ENCODE data around the gene DPH1. TPM values are rescaled to one million over a fixed set of nuclear protein-coding genes. Genes with fewer than 3 reads are reported as not detected.

The DPH1 gene
- total RNA-seq, 4 donors from 2014 or later = 47.2 to 59.9 (median 57.7) TPM

- intact Hi-C loops (cut with DNase I; ENCODE audit: low total_unique reads) = no loop called here
- Histone ChIP-seq H3K36me3 (no peaks in the 10 kb centered on the region), H3K4me1 (peaks cover 43 to 44% of the 10 kb centered on the region in 2 donors), H3K9me3 (no peaks in the 10 kb centered on the region), H3K4me3 (peak overlapping the region; percentile 45 to 56 (median 48)), H3K27me3 (no peaks in the 10 kb centered on the region), H3K27ac (peak overlapping the region; percentile 91 to 97 (median 93))
- DNase-seq (no peak), ATAC-seq (no peak)
- TF ChIP-seq CTCF (IDR thresholded peaks at IDR 0.05 in 4 of 5, conservative IDR thresholded peaks at IDR 0.05 in 1 of 5) (no peak), POLR2A (IDR thresholded peaks at IDR 0.05) (no peak)
- in situ Hi-C loops (cut with MboI; ENCODE audit: low sequenced_read_pairs in 4 of 4) = no loop called here
Observed at GRCh38 chr17:1997927-1998742, 31.8 kb upstream of the DPH1 start.

- Histone ChIP-seq H3K27ac (peak overlapping the region; percentile 91 to 97 (median 93)), H3K4me1 (peaks cover 51% of the 10 kb centered on the region in 2 donors), H3K36me3 (no peaks in the 10 kb centered on the region), H3K27me3 (no peaks in the 10 kb centered on the region), H3K4me3 (peak overlapping the region; percentile 29 to 40 (median 34)), H3K9me3 (no peaks in the 10 kb centered on the region)
- DNase-seq (peak; percentile 73 to 87), ATAC-seq (peak; percentile 71 to 86)
- intact Hi-C loops (cut with DNase I; ENCODE audit: low total_unique reads) = no loop called here
- no peak for TF ChIP-seq CTCF (IDR thresholded peaks at IDR 0.05 in 4 of 5, conservative IDR thresholded peaks at IDR 0.05 in 1 of 5)
- TF ChIP-seq POLR2A (IDR thresholded peaks at IDR 0.05) = peak in 1 of 2 donors; percentile 46
- in situ Hi-C loops (cut with MboI; ENCODE audit: low sequenced_read_pairs in 4 of 4) = no loop called here
Observed at GRCh38 chr17:1999557-2000251, 30.2 kb upstream of the DPH1 start.

GRCh38 chr17:2002767-2003329, 27.1 kb upstream of the DPH1 start:
- H3K27me3 ChIP-seq = no peaks in the 10 kb centered on the region
- H3K27ac ChIP-seq = peak overlapping the region; percentile 64 to 85 (median 76)
- peak in 1 of 2 donors; percentile 54 for DNase-seq
- H3K36me3 ChIP-seq = no peaks in the 10 kb centered on the region
- peaks cover 39 to 46% of the 10 kb centered on the region in 2 donors for H3K4me1 ChIP-seq
- TF ChIP-seq POLR2A (IDR thresholded peaks at IDR 0.05) (no peak), CTCF (IDR thresholded peaks at IDR 0.05 in 4 of 5, conservative IDR thresholded peaks at IDR 0.05 in 1 of 5) (no peak)
- intact Hi-C loops (cut with DNase I; ENCODE audit: low total_unique reads) = loop anchor here (2.0 kb wide), 1 partner anchor 94 kb away; no protein-coding TSS in a partner anchor
- H3K9me3 ChIP-seq = no peaks in the 10 kb centered on the region
- no peak overlapping the region for H3K4me3 ChIP-seq
- peak in 1 of 2 donors; percentile 12 for ATAC-seq
- in situ Hi-C loops (cut with MboI; ENCODE audit: low sequenced_read_pairs in 4 of 4) = no loop called here

DNA sequence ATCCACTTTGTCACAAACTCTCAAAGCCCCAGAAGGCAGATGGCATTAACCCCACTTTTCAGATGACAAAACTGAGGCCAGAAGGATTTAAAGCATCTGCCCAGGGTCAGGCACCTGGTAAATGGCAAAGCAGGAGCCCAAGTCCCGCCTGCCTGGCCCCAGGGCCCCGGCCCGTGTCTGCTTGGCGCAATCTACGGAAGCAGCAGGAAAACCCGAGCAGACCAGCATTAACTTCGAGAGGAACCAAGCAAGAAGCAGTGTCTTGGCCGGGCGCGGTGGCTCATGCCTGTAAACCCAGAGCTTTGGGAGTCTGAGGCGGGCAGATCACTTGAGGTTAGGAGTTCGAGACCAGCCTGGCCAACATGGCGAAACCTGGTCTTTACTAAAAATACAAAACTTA, 26.4 kb upstream of the DPH1 start:
- intact Hi-C loops (cut with DNase I; ENCODE audit: low total_unique reads) (loop anchor here (2.0 kb wide), 1 partner anchor 95 kb away; no protein-coding TSS in a partner anchor), in situ Hi-C loops (cut with MboI; ENCODE audit: low sequenced_read_pairs in 4 of 4) (no loop called here)
- H3K4me1 ChIP-seq = peaks cover 36 to 45% of the 10 kb centered on the region in 2 donors
- H3K36me3 ChIP-seq = no peaks in the 10 kb centered on the region
- TF ChIP-seq CTCF (IDR thresholded peaks at IDR 0.05 in 4 of 5, conservative IDR thresholded peaks at IDR 0.05 in 1 of 5) = no peak
- no peak for TF ChIP-seq POLR2A (IDR thresholded peaks at IDR 0.05)
- DNase-seq (no peak), ATAC-seq (no peak)
- peak overlapping the region; percentile 64 to 85 (median 76) for H3K27ac ChIP-seq
- H3K9me3 ChIP-seq = no peaks in the 10 kb centered on the region
- H3K27me3 ChIP-seq = no peaks in the 10 kb centered on the region
- no peak overlapping the region for H3K4me3 ChIP-seq
